HG02943 (cell line): Measurements from ENCODE around the gene KCNH3.
"Not testable (repeated sequence)": the region's sequence is repeated elsewhere in the genome, so short reads cannot be mapped to it uniquely, and the experiment has no call there.

Experiments used
- ATAC-seq: cut with Tn5 transposase; IDR thresholded peaks from one replicate; pipeline ENCODE4 v1.9.1; 2021; ENCODE audit warnings: mild to moderate bottlenecking, low read depth, moderate library complexity; ENCODE audit not compliant: unreplicated experiment

The KCNH3 gene

DNA sequence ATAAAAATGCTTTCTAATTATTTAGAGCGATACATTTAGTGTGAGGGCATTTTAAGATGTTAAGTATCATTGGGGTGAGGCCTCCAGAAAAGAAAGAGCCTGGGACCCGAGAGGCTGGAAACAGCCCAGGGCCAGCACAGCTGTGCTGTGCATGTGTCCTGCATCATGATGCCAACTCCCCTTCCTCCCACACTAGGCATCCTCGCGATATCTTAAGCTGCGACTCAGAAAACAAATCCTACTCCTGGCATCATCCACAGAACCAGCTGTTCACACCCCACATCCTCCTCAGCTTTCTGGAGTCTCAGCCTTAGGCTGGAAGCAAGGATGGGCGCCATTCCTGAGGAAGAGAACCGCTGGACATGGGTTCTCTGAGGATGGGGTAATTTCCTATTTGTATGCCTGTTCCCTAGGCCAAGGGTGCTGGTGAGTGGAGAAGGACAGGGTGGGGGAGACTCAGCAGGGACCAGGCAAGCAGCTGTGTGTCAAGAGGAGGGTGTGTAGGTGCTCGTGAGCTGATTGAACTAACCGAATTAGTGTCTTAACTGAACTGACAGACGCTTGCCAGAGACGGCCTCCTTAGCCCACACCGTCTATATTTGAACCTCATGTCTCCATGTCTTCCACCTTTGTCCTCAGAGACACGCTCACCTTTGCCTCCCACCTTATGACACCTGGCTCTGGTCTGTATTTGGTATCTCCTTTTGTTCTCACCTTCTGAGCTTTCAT, 44.7 kb downstream of the KCNH3 start:
- no peak for ATAC-seq

DNA sequence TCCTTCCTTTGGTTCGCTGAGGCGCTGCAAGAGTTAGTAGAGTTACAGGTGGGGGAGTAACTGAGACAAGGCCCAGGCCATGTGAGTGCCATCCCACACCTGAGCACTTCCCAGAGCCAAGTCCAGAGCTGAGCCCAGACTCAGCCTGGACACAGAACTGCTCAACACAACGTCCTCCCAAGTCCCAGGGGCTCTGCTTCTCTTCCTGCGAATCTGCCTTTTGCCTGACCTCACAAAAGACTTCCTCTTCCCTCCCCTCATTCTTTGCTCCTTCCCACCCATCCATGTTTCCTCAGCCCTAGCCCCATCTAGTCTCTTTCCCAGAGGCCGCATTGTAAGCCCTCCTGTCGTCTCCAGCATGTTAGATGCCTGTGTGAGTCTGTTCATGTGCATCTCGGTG, 45.8 kb downstream of the KCNH3 start:
- no peak for ATAC-seq

DNA sequence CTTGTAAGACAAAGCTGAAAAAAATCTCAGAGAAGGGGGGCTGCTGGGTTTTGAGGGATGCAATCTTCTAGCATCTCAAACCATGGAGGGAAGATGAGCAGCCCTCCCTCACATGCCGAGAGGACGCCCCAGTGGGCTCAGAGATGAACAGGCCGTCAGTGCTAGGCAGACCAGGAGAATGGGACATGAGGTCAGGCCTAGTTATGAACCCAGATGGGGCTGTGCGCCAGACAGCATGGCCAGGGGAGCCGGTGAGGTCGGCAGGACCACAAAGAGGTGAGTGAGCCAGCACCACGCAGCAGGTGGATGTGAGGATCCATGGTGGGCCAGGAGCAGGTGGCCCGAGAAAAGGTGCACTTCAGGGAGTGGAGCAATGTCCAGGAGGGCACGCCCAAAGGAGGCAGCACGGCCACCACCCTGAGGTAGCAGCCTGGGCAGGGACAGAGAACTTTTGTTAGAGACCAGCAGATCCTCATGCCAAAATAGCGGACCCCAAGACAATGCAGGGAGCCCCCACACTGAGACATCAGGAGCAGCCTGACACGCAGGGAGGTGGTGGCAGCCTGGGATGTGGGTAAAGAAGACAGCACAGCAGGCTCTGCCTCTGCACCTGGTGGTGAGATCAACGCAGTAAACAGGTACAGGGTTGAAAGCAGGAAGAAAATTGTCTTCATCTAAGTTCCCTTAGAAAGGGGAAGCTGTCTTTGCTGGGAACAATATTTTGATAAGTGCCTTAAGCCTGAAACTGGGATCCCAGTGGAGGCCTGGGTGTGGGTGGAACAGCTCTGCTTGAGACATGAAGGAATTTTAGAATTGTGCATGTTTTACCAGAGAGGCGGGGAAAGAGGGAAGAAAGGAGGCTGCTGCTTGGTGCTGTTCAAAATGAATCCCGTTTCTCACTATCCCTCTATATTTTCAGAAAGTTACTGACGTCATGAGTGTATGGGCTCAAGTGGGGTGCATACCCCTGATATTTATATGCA, 46.9 kb downstream of the KCNH3 start:
- ATAC-seq: no peak

DNA sequence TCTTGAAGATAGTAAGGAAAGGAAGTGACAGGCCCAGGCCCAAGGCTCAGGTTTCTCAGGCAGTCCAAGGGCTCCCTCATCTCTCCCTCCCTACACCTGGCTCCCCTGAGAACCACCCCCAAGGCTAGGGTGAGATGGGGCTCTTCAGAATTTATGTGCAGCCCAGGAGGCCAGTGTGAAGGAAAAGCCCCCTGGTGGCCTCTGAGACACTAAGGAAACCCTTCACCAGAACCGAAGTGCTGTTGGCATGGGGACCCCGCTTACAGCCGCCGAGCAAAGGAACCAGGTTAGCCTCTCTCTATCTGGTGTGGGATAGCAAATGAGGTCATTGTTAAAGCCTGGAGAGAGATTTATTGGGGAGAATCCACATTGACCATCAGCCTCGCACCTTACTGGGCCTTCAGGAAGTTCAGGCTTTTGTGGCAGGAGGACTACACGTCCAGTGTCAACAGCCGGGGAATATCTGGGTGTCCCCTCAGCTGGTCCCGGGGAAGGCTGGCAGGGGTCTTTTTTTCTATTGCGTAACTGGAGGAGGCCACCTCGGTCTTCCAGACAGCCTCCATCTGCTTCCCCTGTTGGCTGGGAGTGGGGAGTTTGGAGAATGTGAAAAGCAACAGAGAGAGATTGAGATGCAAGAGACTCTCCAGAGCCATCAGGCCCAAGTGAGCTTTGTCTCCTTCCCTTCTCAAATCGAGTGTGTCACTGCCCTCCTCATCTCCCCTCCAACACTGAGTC, 48.5 kb downstream of the KCNH3 start:
- ATAC-seq: no peak

DNA sequence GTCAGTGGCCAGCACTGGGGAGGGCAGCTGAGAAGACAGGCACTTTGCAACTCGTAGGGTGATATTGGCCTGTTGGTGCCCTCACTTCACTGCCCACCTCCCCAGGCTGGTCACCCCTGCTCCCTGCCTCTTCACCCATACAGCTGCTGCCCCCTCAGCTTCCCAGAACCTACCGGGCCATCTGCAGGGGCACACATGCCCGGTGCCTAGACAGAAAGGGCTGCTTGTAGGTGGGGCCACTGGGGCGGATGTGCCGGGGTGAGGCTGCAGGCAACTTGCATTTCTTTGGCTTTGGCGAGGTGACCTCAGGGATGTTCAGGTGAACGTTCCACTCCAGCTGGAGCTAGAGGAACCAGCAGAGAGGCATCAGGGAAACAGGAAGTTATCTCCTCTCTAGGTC, 49.5 kb downstream of the KCNH3 start:
- ATAC-seq: no peak

DNA sequence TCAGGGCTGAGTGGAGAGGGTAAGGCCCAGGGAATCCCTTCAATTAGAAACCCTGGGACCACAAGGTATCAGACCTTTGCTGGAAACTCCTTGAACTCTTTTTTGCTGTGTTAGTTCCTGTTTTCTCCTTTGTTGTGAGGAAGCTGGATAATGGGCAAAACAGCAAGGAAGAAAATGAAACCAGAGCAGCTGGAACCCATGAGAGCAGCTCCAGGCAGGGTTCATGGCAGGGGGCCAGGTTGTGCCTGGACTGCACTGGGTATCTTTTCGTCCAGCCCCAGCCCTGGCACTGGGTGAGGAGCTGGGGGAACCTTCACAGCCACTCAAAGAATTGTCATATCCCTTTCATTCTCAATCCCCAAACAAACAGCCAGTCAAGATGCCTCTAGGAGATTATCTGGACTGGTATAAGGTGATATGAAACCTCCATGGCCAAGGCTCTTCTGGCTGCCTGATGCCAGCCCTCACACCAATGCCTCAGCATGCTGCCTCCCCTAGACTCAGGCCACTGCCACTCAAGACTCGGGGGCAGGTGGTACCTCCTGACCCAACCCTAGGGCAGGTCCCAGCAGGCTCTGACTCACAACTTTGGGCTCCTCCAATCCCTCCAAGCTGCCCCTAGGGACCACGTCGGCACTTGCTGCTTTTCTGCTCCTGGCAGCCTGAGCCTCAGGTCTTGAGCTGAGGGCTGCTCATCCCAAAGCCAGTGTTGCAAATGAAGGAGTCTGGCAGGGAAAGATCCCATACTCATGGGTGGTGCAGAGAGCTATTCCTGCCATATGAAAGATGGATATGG, 50.1 kb downstream of the KCNH3 start:
- ATAC-seq: no peak

DNA sequence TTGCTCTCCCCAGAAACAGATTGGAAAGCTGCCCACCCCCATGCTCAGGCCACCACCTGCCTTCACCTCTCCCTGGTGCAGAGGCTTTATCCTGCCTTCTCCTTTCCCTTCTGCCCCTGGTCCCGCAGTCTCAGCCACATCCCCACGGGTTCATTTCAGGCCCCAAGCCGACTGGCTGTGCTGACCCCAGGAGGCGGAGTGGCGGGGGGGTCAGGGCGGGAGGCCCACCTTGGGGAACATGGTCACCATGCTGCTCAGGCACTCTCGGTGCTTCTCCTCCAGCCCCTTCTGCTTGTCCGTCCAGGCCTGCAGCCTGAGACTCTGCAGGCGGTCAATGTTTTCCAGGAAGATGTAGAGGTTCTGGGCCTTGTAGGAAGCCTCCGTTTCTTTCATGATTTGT, 59.7 kb downstream of the KCNH3 start:
- ATAC-seq: no peak

DNA sequence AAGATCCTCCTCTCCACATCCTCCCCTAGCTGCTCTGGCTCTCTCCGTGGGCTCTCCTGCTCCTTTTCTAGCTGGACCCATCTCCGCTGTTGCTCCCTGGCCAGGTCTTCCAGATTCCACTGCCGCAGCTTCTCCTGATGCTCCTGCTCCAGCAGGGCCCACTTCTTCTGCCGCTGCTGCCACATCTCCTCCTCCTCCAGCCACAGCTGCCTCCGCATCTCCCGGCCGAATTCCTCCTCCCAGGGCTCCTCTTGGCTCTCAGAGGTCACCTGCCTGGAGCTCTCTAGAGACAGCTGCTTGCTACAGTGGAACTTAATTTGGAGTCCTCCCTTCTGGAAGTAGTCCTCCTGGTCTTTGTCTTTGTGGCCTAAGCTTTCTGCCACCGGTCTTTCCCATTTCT, 61.1 kb downstream of the KCNH3 start:
- no peak for ATAC-seq

DNA sequence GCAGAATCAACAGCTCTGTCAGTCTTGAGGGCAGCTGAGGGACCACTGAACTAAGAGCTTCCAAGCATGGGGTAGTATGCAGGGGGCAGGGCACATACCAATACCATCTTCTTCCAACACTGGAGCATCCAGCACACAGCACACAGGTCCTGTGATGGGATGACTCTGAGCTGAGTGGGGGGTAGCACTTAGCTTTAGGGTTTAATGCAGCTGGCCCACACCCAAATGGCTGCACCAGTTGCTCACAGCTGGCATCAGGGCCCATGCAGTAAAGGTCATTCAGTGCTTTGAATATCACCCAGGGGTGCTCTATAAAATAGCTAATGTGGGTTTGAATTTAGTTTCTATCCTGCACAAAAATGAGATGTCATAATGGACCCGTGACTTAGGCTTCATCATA, 64.9 kb downstream of the KCNH3 start:
- ATAC-seq: no peak

DNA sequence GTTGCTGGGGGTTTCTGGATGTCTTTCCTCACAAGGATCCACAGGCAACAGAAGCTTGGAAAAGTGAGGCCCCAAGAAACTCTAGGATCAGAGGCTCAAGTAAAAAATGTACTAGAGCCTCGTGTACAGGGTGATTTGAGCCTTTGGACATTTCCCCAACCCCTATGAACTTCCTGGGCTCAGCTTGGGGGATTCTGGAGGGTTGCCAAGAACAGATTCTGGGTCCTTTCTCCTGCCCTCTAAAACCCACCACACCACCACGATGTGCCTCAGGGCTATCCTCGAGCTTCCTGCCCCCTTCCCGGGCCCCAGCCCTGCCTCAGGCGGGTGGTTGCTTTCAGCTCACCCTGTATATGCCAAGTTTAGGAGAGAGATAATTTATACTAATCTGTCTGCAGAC, 66.0 kb downstream of the KCNH3 start:
- no peak for ATAC-seq

DNA sequence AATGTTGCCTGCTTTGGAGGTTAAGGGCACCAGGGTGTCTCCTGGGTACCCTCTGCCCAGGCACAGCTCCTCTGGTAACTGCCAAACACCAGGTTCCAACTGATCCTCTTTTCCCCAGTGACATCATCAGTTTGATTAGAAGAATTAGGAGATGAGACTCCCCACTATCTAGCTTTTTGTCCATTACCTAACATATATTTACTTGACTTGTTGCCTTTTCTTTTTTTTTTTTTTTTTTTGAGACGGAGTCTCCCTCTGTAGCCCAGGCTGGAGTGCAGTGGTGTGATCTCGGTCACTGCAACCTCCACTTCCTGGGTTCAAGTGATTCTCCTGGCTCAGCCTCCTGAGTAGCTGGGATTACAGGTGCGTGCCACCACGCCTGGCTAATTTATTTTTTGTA, 66.7 kb downstream of the KCNH3 start, which contains the start of gene FAM186B:
FAM186B (minus strand) TSS at position 101 of the 400 bp plus-strand sequence. CDS start 162 bp downstream, outside the sequence.
- ATAC-seq: not testable (repeated sequence)
